ENCODE data around the gene HOXB5. TPM values are rescaled to one million over a fixed set of nuclear protein-coding genes. Genes with fewer than 3 reads are reported as not detected.

The HOXB5 gene
- total and polyA plus RNA-seq, 10 of the 15 experiments (the other 5 are each of a cell fraction or from before 2014, with no cell fraction given) = not detected

DNA sequence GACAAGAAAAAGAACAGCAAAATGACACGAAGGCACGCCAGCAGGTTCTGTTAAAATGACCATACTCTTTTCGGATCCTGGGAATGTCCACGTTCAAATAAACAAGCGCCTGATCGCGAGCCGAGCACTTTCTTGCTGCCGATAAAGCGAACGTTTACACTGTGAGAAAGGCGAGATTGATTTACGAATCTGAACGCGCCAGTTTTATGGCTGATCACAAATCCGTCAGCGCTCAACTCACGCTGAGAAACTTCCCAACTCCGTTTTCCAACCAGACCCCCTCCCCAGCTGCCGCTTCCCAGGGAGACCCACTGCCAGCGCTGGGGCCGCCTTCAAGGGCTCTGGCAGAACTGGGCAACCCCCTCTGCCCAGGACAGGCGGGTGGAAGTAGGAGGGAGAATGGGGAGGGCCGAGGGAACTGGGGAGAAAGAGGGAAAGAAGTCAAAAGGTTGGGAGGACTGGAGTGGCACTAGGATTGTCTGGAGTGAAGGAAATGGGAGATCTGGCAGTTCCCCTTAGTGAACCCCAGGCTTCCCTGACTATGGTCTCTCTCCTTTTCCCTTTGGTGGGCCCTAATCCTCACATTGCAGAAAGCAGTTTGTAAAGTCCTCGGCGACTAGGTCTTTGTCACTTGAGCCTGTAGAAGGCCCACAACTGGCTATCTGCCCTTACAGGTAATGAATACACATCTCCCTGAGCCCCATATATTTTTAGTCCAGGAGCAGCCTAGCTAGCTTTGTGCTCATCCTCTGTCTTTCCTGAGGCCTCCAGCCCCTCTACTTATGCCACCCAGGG, 22.4 kb downstream of the HOXB5 start (continued):
- TF ChIP-seq, protein P1, sequence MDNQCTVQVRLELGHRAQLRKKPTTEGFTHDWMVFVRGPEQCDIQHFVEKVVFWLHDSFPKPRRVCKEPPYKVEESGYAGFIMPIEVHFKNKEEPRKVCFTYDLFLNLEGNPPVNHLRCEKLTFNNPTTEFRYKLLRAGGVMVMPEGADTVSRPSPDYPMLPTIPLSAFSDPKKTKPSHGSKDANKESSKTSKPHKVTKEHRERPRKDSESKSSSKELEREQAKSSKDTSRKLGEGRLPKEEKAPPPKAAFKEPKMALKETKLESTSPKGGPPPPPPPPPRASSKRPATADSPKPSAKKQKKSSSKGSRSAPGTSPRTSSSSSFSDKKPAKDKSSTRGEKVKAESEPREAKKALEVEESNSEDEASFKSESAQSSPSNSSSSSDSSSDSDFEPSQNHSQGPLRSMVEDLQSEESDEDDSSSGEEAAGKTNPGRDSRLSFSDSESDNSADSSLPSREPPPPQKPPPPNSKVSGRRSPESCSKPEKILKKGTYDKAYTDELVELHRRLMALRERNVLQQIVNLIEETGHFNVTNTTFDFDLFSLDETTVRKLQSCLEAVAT (IDR thresholded peaks at IDR 0.05) = no peak
- TF ChIP-seq EZH2 (IDR thresholded peaks at IDR 0.05; ENCODE audit: borderline replicate concordance, control insufficient read depth, low read depth, low read length) = no peak
- no peak for TF ChIP-seq HDAC6 (IDR thresholded peaks at IDR 0.05; ENCODE audit: unreplicated experiment)

GRCh38 chr17:48570325-48571023, 23.1 kb downstream of the HOXB5 start:
- TF ChIP-seq ZBED1 (IDR thresholded peaks at IDR 0.05; ENCODE audit: borderline replicate concordance) = no peak
- TF ChIP-seq, protein P2, sequence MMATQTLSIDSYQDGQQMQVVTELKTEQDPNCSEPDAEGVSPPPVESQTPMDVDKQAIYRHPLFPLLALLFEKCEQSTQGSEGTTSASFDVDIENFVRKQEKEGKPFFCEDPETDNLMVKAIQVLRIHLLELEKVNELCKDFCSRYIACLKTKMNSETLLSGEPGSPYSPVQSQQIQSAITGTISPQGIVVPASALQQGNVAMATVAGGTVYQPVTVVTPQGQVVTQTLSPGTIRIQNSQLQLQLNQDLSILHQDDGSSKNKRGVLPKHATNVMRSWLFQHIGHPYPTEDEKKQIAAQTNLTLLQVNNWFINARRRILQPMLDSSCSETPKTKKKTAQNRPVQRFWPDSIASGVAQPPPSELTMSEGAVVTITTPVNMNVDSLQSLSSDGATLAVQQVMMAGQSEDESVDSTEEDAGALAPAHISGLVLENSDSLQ (IDR thresholded peaks at IDR 0.05) = no peak
- Histone ChIP-seq H2AFZ (ENCODE audit: control insufficient read depth, low read depth, low read length) (no peak overlapping the region), H3K79me2 (ENCODE audit: control insufficient read depth, insufficient read depth, low read length) (no peaks in the 10 kb centered on the region), H3K27me3 (replicated peaks in 1 of 2; ENCODE audit: control insufficient read depth in 2 of 2, insufficient read depth in 2 of 2, low read length in 1 of 2) (no peaks in the 10 kb centered on the region), H3K9ac (ENCODE audit: control insufficient read depth, insufficient read depth, low read length) (no peak overlapping the region), H3K4me3 (no peak overlapping the region), H3K9me3 (replicated peaks; ENCODE audit: control insufficient read depth, insufficient read depth, low read length) (no peaks in the 10 kb centered on the region), H3K4me2 (ENCODE audit: control insufficient read depth, insufficient read depth) (no peak overlapping the region), H3K36me3 (ENCODE audit: control insufficient read depth in 2 of 2, insufficient read depth in 2 of 2, low read length in 1 of 2) (no peaks in the 10 kb centered on the region; a peak in 1 of 4 replicates), H3K4me1 (ENCODE audit: control insufficient read depth, insufficient read depth, low read length) (no peaks in the 10 kb centered on the region), H4K20me1 (ENCODE audit: control insufficient read depth, insufficient read depth) (no peaks in the 10 kb centered on the region), H3K27ac (ENCODE audit: control insufficient read depth, insufficient read depth) (no peak overlapping the region)
- SMC1A ChIA-PET (ENCODE audit: uncharacterized antibody, unreplicated experiment) = interaction anchor here (0.6 to 2.0 kb wide), 2 partner anchors 78 to 167 kb away, joined by 5 to 7 read pairs; no protein-coding TSS in a partner anchor
- CTCF ChIA-PET = interaction anchor here (0.6 to 1.5 kb wide), 3 partner anchors 48 to 353 kb away, joined by 3 read pairs; no protein-coding TSS in a partner anchor
- FAIRE-seq = no peak
- in situ Hi-C loops (cut with MboI) = no loop called here
- intact Hi-C loops (cut with micrococcal nuclease; ENCODE audit: unreplicated experiment) = no loop called here
- no peak for DNase-seq (ENCODE audit: low read depth, low spot score)
- RAD21 ChIA-PET (ENCODE audit: unreplicated experiment) = no interaction called here
- no peak for ATAC-seq
- POLR2A ChIA-PET = no interaction called here
- BruUV-seq (replicated peaks) = no TSS peak
- 57% methylated on average over 19 of the region's 19 CpGs for WGBS (ENCODE audit: insufficient coverage, insufficient replicate concordance, low lambda C conversion rate, missing lambda C conversion rate)

Measured in GM12878 (cell line).